DND-41 (cell line): ENCODE data around the gene ERAP2.

Source experiments
- ATAC-seq: fragments of 200-7000 bp; cut with Tn5 transposase; 3 replicates; pipeline ENCODE4 v1.9.1; 2021; ENCODE audit warnings: low read depth; ENCODE audit not compliant: insufficient read depth
- DNase-seq: peaks from one replicate; pipeline ENCODE4 v3.0.0-alpha.2; 2020
- H2AFZ ChIP-seq: 2 replicates; pipeline ENCODE4 v1.6.0; 2012; ENCODE audit warnings: low read depth, low read length
- H3K27ac ChIP-seq: 2 replicates; pipeline ENCODE4 v1.5.1; 2012; ENCODE audit warnings: low read length, inconsistent platforms
- H3K27me3 ChIP-seq: fragments of 200-600 bp; sonication (generic); 2 replicates; pipeline ENCODE4 v1.6.0; 2012; ENCODE audit warnings: low read length, mild to moderate bottlenecking, inconsistent platforms; ENCODE audit not compliant: insufficient read depth, poor library complexity
- H3K36me3 ChIP-seq: 2 replicates; pipeline ENCODE4 v1.5.1; 2012; ENCODE audit warnings: low read length, inconsistent platforms; ENCODE audit not compliant: insufficient read depth
- H3K4me1 ChIP-seq: 2 replicates; pipeline ENCODE4 v1.5.1; 2012; ENCODE audit warnings: mild to moderate bottlenecking, low read length; ENCODE audit not compliant: insufficient read depth
- H3K4me2 ChIP-seq: 2 replicates; pipeline ENCODE4 v1.6.0; 2012; ENCODE audit warnings: mild to moderate bottlenecking, moderate library complexity, low read length, inconsistent platforms; ENCODE audit not compliant: insufficient read depth
- H3K4me3 ChIP-seq, 2 experiments: fragments of 200-600 bp in 1 of 2; shearing (Covaris generic) in 1 of 2; 2 replicates each; pipeline ENCODE4 v1.5.1; 2012 to 2016; ENCODE audit warnings: inconsistent platforms in 2 of 2, low read length in 2 of 2, mild to moderate bottlenecking in 2 of 2, low read depth in 1 of 2, moderate library complexity in 1 of 2
- H3K79me2 ChIP-seq: 2 replicates; pipeline ENCODE4 v1.6.0; 2012; ENCODE audit warnings: low read length, inconsistent platforms; ENCODE audit not compliant: insufficient read depth
- H3K9ac ChIP-seq: 2 replicates; pipeline ENCODE4 v1.6.0; 2012; ENCODE audit warnings: low read depth, mild to moderate bottlenecking, inconsistent platforms, low read length, moderate library complexity
- H3K9me3 ChIP-seq: 2 replicates; pipeline ENCODE4 v1.5.1; 2012; ENCODE audit warnings: low read length, moderate library complexity, mild to moderate bottlenecking, inconsistent platforms; ENCODE audit not compliant: insufficient read depth, severe bottlenecking
- H4K20me1 ChIP-seq: 2 replicates; pipeline ENCODE4 v1.6.0; 2012; ENCODE audit warnings: low read length; ENCODE audit not compliant: insufficient read depth
- EZH2 ChIP-seq: IDR thresholded peaks from 3 replicates; pipeline ENCODE4 v1.6.1; 2012; ENCODE audit warnings: borderline replicate concordance, low read depth, mild to moderate bottlenecking, moderate library complexity, low read length, inconsistent platforms; ENCODE audit not compliant: severe bottlenecking
- TF ChIP-seq, protein P1 (sequence below): IDR thresholded peaks from 2 replicates; pipeline ENCODE4 v1.5.1; 2012; ENCODE audit warnings: borderline replicate concordance, low read length, moderate library complexity, mild to moderate bottlenecking; ENCODE audit not compliant: poor library complexity, severe bottlenecking; ENCODE audit errors: extremely low read depth

ERAP2 gene

DNA sequence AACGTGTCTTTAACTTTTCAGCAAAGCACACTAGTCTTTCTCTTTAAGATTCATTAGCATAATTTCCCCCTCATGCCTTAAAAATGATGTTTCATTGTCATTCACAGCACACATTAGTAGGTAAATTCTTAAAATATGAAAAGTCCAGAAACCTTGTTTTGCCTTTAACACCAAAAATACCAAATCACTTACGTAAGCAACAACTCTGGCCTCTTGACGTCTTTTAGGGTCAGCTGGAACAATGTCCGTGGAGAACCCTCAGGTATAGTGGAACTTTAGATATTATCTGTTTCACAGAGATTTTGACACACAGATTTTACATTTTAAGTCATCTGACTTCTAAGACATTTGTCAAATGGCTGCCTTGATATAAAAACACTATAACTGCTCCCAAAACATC lies 90.5 kb downstream of the ERAP2 start:
- Histone ChIP-seq H2AFZ (no peak overlapping the region), H3K4me1 (peaks cover 38% of the 10 kb centered on the region), H3K36me3 (peaks cover 6% of the 10 kb centered on the region; the same call in 1 of the 2 replicates), H4K20me1 (no peaks in the 10 kb centered on the region), H3K79me2 (peaks cover 100% of the 10 kb centered on the region), H3K27ac (no peak overlapping the region), H3K9me3 (no peaks in the 10 kb centered on the region), H3K4me3 (no peak overlapping the region), H3K4me2 (no peak overlapping the region), H3K9ac (no peak overlapping the region), H3K27me3 (no peaks in the 10 kb centered on the region)
- DNase-seq (no peak), ATAC-seq (no peak)
- no peak for TF ChIP-seq EZH2
- TF ChIP-seq, protein P1, sequence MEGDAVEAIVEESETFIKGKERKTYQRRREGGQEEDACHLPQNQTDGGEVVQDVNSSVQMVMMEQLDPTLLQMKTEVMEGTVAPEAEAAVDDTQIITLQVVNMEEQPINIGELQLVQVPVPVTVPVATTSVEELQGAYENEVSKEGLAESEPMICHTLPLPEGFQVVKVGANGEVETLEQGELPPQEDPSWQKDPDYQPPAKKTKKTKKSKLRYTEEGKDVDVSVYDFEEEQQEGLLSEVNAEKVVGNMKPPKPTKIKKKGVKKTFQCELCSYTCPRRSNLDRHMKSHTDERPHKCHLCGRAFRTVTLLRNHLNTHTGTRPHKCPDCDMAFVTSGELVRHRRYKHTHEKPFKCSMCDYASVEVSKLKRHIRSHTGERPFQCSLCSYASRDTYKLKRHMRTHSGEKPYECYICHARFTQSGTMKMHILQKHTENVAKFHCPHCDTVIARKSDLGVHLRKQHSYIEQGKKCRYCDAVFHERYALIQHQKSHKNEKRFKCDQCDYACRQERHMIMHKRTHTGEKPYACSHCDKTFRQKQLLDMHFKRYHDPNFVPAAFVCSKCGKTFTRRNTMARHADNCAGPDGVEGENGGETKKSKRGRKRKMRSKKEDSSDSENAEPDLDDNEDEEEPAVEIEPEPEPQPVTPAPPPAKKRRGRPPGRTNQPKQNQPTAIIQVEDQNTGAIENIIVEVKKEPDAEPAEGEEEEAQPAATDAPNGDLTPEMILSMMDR, result no peak

DNA sequence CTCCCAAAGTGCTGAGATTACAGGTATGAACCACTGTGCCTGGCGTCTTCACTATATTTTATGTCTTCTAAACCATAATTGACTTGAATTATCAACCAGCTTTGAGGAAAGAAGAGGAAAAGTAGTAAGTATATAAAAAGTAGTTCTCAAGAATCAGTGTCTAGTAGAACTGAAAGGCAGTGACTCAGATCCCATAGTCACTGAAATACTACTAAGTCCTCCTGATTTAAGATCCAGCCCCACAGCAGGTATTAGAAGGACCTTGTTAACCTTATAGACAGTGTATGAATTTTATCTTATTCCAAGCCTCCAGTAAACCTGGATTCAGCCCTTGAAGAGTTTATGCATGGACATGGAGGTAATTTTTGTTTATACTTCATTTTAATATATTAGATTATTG lies 91.1 kb downstream of the ERAP2 start:
- Histone ChIP-seq H3K4me2 (no peak overlapping the region), H3K36me3 (peaks cover 6% of the 10 kb centered on the region; the same call in 1 of the 2 replicates), H3K9ac (no peak overlapping the region), H4K20me1 (no peaks in the 10 kb centered on the region), H2AFZ (no peak overlapping the region), H3K79me2 (peaks cover 100% of the 10 kb centered on the region), H3K9me3 (no peaks in the 10 kb centered on the region), H3K27ac (no peak overlapping the region), H3K4me1 (peaks cover 38% of the 10 kb centered on the region), H3K4me3 (no peak overlapping the region), H3K27me3 (no peaks in the 10 kb centered on the region)
- ATAC-seq (no peak), DNase-seq (no peak)
- TF ChIP-seq, protein P1, result no peak
- TF ChIP-seq EZH2, result no peak

DNA sequence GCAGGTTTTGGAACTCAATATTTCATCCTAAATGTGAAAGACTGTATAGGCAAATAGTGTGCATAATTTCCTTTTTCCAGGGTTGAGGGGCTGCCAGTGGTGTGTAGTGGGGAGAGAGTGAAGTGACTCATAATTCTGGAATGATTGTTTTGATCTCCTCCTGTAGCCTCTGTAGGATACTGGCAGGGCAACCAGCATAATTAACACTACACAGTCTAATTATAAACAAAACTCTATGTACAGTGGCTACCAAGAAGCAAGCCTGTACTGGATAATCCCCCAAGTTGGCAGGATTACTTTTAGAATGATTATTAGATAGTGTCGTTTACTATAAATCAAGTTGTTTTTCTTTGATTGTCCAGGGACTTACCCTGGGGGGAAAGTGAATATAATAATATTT lies 91.8 kb downstream of the ERAP2 start:
- Histone ChIP-seq H4K20me1 (no peaks in the 10 kb centered on the region), H3K4me1 (peaks cover 38% of the 10 kb centered on the region), H2AFZ (no peak overlapping the region), H3K9ac (no peak overlapping the region), H3K27ac (no peak overlapping the region), H3K9me3 (no peaks in the 10 kb centered on the region), H3K36me3 (peaks cover 6% of the 10 kb centered on the region; the same call in 1 of the 2 replicates), H3K4me2 (no peak overlapping the region), H3K27me3 (no peaks in the 10 kb centered on the region), H3K4me3 (no peak overlapping the region), H3K79me2 (peaks cover 100% of the 10 kb centered on the region)
- no peak for DNase-seq
- TF ChIP-seq, protein P1, result no peak
- TF ChIP-seq EZH2, result no peak
- no peak for ATAC-seq

DNA sequence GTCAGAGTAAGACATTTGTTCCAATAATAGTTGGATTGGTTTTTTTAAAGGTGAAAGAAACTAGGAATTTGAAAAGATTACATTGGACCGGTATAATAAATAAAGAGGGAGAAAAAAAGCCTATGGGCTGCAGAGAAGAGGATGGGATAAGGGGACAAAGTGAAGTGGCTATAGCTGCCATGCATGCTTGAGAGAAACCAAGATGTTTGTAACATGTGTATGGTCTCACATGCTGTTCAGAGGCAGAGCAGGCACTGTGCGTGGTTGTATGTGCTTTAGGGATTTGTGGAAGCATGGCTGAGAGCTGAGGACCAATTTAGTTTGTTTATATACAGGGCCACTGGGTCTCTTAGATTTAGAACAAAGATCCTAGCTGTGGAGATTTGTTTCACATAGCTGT lies 92.3 kb downstream of the ERAP2 start:
- H3K4me3 ChIP-seq, result no peak overlapping the region
- H3K4me1 ChIP-seq, result peaks cover 38% of the 10 kb centered on the region
- peaks cover 6% of the 10 kb centered on the region; the same call in 1 of the 2 replicates for H3K36me3 ChIP-seq
- H3K9me3 ChIP-seq, result no peaks in the 10 kb centered on the region
- H3K27me3 ChIP-seq, result no peaks in the 10 kb centered on the region
- no peak for DNase-seq
- TF ChIP-seq, protein P1, result no peak
- no peak for TF ChIP-seq EZH2
- no peak for ATAC-seq
- peaks cover 100% of the 10 kb centered on the region for H3K79me2 ChIP-seq
- H2AFZ ChIP-seq, result no peak overlapping the region
- no peaks in the 10 kb centered on the region for H4K20me1 ChIP-seq
- no peak overlapping the region for H3K4me2 ChIP-seq
- H3K9ac ChIP-seq, result no peak overlapping the region
- no peak overlapping the region for H3K27ac ChIP-seq
